NCI-H146 (cell line): ENCODE data around the gene PDE9A.

Experiments used
- DNase-seq: peaks from one replicate; lab custom pipeline; 2025; lab: John Stamatoyannopoulos, UW

Gene PDE9A

GRCh38 chr21:42642219-42642745 is 11.1 kb upstream of the PDE9A start:
- DNase-seq = no peak

- no peak for DNase-seq
These were observed 8.9 kb upstream of the PDE9A start for GRCh38 chr21:42644223-42645208.

DNA sequence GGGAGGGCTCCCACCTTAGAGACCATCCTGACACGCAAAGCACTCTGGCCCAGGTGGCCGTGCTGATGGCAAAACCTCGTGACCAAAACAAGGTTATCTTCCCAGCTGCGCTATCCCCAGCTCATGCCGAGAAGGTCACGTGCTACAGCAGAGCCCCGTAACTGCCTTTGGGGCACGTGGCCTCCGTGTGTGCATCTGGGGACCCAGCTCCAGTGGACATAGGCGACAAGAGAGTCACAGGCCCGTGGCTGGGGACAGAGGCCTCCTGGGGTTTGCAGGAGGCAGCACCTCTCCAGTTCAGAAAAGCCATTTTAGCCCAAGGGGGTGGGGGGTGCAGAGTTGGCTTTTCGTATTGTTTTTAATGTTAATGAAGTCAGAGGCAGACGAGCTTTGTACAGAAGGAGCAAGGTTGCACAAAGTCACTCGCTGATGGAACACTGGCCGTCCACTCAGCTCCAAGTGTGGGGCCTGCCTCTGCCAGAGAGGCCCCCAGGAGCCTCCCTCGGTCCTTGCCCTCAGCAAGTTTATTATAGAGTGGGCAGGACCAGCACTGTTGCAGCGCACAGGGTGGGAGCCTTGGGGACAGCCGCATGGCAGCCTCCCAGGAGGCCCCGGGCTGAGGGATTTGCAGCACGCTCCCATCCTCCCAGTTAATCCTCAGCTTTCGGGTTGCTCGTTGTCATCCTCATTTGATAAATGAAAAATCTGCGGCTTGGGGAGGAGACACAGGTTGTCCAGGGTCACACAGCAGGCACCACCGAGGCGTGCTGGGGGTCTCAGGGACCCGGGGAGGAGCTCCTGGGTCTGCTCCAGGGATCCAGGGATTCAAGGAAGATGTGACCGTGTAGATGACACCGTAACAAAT is 8.0 kb upstream of the PDE9A start:
- DNase-seq = no peak

GRCh38 chr21:42646076-42646825 is 7.2 kb upstream of the PDE9A start:
- DNase-seq = no peak

- DNase-seq = no peak
These were observed 6.6 kb upstream of the PDE9A start for GRCh38 chr21:42646836-42647235.

- DNase-seq = no peak
These were observed 4.8 kb upstream of the PDE9A start for GRCh38 chr21:42648606-42649005.

DNA sequence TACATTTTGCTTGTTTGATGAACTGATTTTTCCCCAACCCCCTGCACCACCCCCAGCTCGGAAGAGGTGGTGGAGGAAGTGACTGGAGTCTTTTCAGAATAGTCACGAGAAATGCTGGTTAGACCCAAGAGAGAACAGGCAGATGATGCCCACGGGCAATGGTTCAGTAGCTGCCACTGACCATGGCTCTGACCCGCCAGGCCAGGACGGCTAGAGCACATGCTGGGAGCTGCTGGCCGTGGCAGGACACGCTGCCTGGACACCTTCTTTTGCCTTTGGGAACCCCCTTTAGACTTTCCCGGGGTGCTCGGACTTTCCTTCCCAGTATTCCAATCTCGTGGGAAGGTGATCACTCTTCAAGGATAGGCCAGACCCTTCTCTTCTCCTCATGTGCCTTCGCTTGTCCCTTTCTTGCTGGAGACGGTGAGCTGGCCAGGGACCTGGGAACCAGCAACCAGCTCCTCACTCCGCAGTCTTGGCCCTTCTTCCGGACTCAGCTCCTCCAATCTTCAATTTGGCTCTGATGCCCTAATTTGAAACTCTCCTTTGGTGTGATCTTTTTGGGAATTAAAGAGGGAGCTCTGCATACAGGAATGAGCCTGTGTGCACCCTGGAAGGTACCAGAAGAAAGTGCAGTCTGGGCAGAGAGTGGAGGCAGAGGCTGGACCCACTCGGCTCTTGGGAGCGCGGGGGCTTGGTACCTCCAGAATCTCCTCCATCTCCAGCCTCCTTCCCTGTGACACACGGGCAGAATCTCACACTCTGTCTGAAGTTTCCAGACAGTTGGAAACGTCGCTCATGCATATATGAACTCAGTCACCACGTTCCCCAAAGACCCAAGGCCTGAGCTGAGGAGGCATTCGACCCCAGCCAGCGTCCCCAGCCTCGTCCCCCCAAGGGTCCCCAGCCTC is 4.0 kb upstream of the PDE9A start:
- DNase-seq = no peak

GRCh38 chr21:42650033-42650370 is 3.4 kb upstream of the PDE9A start:
- no peak for DNase-seq

- DNase-seq = no peak
These were observed 2.7 kb upstream of the PDE9A start for GRCh38 chr21:42650441-42651421.

- DNase-seq = peak; percentile 93
These were observed 1.7 kb upstream of the PDE9A start for GRCh38 chr21:42651515-42652401.

DNA sequence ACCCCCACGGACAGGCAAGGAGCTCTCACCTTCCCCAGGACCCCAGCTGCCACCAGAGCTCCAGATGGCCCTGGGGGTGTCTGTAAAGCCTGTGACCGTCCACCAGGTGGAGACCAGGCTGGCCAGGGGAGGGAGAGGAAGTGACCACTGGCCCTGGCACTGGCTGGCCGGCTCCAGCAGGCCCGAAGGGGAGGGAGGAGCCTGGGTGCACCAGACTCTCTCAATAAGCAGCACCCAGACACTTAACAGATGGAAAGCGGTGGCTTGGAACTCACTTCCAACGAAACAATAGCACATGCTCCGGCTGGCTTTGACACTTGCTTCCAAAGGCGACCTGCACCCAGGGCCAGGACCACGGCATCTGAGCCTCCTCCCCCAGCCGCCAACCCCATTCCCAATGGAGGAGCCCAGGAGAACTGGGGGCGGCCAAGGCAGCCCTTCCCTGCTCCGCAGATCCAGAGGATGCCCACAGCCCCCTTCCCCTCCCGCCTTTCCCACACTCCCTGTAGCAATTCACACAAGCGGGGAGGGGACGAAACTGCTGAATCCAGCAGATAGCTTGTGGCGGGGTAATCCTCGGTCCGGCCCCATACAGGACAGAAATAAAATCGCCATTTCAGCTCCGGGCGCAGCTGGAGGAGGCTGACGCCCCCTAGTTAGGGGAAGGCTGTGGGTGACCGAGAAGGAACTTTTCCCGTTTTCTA is 742 bp upstream of the PDE9A start:
- peak; percentile 86 for DNase-seq

DNA sequence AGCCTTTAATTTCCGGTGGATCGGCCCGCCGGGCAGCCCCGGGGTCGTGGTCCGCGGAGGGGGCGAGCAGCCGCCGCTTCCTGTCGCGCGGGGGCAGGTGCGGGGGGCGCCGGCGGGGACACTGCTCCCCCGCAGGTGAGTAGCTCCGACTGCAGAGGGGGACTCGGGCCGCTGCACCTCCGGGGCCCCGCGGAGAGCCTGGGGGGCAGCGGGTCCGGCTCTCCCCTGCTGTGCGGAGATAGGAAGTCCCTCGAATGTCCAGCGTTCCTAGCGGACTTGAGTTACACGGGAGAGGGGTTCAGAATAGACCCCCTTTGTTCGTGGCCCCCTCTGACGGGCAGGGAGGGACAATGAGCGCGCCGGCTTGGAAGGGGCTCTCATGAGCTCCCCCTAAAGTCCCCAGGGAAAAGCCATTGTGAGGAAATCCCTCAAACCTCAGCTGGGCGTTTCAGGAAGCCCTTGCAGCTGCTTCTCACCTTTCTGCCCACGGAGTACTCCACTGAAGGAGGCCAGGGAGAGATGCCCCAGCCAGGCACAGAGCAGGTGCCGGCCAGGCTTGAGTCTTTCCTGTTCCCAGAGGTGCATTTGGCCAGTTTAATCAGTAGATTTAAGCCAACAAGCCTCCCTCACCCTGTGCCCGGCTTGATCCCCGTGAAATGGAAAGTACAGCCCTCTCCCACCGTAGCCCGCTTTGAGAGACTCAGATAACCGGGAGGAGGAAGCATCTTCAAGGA is 925 bp downstream of the PDE9A start:
- DNase-seq = peak; percentile 44

- DNase-seq = no peak
These were observed 1.7 kb downstream of the PDE9A start for GRCh38 chr21:42654913-42655795.

GRCh38 chr21:42655796-42656770 is 2.7 kb downstream of the PDE9A start:
- DNase-seq = no peak

- no peak for DNase-seq
These were observed 3.5 kb downstream of the PDE9A start for GRCh38 chr21:42656872-42657271.
